ENCODE data around the gene IDH1. TPM values are rescaled to one million over a fixed set of nuclear protein-coding genes. Genes with fewer than 3 reads are reported as not detected.

The IDH1 gene
- total RNA-seq, 1 experiment from 2014 or later, result 80.2 TPM

- no peak overlapping the region for H3K27ac ChIP-seq (ENCODE audit: low read length)
- H3K4me1 ChIP-seq (ENCODE audit: control insufficient read depth, insufficient read depth, low read length), result peaks cover 8% of the 10 kb centered on the region
- in situ Hi-C loops (cut with HindIII; ENCODE audit: low pct_unique_long_range_greater_than_20kb, low sequenced_read_pairs) (no loop called here), intact Hi-C loops (cut with micrococcal nuclease; ENCODE audit: unreplicated experiment) (no loop called here)
- DNase-seq (ENCODE audit: low read depth, low spot score) (no peak), ATAC-seq (no peak)
- no peaks in the 10 kb centered on the region for H3K27me3 ChIP-seq (ENCODE audit: control insufficient read depth, insufficient read depth, low read length)
- no peak overlapping the region for H3K4me3 ChIP-seq (ENCODE audit: low read depth in 2 of 2, low read length in 2 of 2)
- ChIA-PET CTCF (no interaction called here), POLR2A (interaction anchor here (0.6 kb wide), 1 partner anchor 20 kb away, joined by 4 read pairs; no protein-coding TSS in a partner anchor)
- no TSS peak for BruUV-seq (replicated peaks)
- no peak for TF ChIP-seq POLR2AphosphoS5 (IDR thresholded peaks at IDR 0.05; ENCODE audit: low read depth, low read length)
- no peak for TF ChIP-seq TCF7L2 (IDR thresholded peaks at IDR 0.05; ENCODE audit: low read depth, low read length)
- TF ChIP-seq REST (IDR thresholded peaks at IDR 0.05; ENCODE audit: insufficient read depth in 1 of 2, low read depth in 2 of 2, low read length in 1 of 2), result no peak
- no peak for TF ChIP-seq SIN3A (IDR thresholded peaks at IDR 0.05; ENCODE audit: borderline replicate concordance, insufficient read depth, low read depth, low read length)
- peaks cover 18% of the 10 kb centered on the region for H3K36me3 ChIP-seq (ENCODE audit: control insufficient read depth, insufficient read depth, low read length)
- no peaks in the 10 kb centered on the region for H3K9me3 ChIP-seq (ENCODE audit: control insufficient read depth, insufficient read depth, low read depth, low read length)
Measured at GRCh38 chr2:208248601-208249000, 6.3 kb downstream of the IDH1 start.

- in situ Hi-C loops (cut with HindIII; ENCODE audit: low pct_unique_long_range_greater_than_20kb, low sequenced_read_pairs) (no loop called here), intact Hi-C loops (cut with micrococcal nuclease; ENCODE audit: unreplicated experiment) (no loop called here)
- no peak overlapping the region for H3K27ac ChIP-seq (ENCODE audit: low read length)
- POLR2A ChIA-PET, result no interaction called here
- H3K9me3 ChIP-seq (ENCODE audit: control insufficient read depth, insufficient read depth, low read depth, low read length), result no peaks in the 10 kb centered on the region
- no peak overlapping the region for H3K4me3 ChIP-seq (ENCODE audit: low read depth in 2 of 2, low read length in 2 of 2)
- ATAC-seq, result no peak
- no TSS peak for BruUV-seq (replicated peaks)
- no peaks in the 10 kb centered on the region; the same call in 1 of the 2 replicates for H3K4me1 ChIP-seq (ENCODE audit: control insufficient read depth, insufficient read depth, low read length)
- no peak for DNase-seq (ENCODE audit: low read depth, low spot score)
- no peaks in the 10 kb centered on the region for H3K27me3 ChIP-seq (ENCODE audit: control insufficient read depth, insufficient read depth, low read length)
- TF ChIP-seq REST (IDR thresholded peaks at IDR 0.05; ENCODE audit: insufficient read depth in 1 of 2, low read depth in 2 of 2, low read length in 1 of 2) (no peak), TCF7L2 (IDR thresholded peaks at IDR 0.05; ENCODE audit: low read depth, low read length) (no peak), POLR2AphosphoS5 (IDR thresholded peaks at IDR 0.05; ENCODE audit: low read depth, low read length) (no peak), SIN3A (IDR thresholded peaks at IDR 0.05; ENCODE audit: borderline replicate concordance, insufficient read depth, low read depth, low read length) (no peak)
- TF ChIP-seq, protein P1, sequence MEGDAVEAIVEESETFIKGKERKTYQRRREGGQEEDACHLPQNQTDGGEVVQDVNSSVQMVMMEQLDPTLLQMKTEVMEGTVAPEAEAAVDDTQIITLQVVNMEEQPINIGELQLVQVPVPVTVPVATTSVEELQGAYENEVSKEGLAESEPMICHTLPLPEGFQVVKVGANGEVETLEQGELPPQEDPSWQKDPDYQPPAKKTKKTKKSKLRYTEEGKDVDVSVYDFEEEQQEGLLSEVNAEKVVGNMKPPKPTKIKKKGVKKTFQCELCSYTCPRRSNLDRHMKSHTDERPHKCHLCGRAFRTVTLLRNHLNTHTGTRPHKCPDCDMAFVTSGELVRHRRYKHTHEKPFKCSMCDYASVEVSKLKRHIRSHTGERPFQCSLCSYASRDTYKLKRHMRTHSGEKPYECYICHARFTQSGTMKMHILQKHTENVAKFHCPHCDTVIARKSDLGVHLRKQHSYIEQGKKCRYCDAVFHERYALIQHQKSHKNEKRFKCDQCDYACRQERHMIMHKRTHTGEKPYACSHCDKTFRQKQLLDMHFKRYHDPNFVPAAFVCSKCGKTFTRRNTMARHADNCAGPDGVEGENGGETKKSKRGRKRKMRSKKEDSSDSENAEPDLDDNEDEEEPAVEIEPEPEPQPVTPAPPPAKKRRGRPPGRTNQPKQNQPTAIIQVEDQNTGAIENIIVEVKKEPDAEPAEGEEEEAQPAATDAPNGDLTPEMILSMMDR (IDR thresholded peaks at IDR 0.05), result no peak
- CTCF ChIA-PET, result no interaction called here
- H3K36me3 ChIP-seq (ENCODE audit: control insufficient read depth, insufficient read depth, low read length), result peaks cover 16% of the 10 kb centered on the region
Measured at GRCh38 chr2:208245746-208246145, 9.1 kb downstream of the IDH1 start.

Data from Panc1 (cell line).